ENCODE data around the gene HAGH.
A peak's percentile ranks its signal among the peaks of the same experiment; 100 is the strongest.

HAGH gene

DNA sequence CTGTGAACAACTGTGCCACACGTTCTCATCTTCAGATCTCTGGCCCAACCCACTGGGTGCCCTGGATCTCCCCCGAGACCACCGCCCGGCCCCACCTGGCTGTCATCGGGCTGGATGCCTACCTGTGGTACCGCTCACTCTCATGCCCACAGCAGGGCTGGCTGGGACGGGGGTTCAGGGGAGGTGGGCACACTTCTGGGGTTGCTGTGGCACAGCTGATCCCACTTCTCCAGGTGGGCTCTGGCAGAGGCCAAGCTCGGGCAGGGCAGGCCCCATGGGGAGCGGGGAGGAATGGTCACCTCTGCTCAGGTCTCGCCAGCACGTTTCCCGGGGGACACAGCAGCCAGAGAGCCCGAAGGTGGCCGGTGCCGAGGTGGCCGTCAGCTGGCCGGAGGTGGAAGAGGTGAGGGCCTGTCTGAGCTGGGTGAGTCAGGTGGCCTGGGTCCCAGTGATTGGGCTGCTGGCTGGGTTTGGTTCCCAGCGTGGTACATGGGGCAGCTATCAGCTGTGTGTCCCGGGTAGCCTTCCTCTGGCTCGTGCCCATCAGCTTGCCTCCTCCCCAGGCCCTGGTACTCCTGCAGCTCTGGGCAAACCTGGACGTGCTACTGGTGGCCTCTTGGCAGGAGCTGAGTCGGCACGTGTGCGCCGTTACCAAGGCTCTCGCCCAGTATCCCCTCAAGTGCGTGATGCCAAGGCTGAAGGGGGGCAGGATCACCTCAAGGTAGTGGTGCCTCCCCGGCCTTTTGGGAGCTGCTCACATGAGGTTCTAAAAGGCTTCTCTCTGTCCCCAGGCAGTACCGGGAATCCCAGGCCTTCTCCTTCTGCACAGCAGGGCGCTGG lies 51.4 kb downstream of the HAGH start:
- Histone ChIP-seq H3K4me3 (ENCODE audit: low read depth in 1 of 2, low read length in 2 of 2) (no peak overlapping the region), H3K27me3 (ENCODE audit: low read depth, low read length) (no peaks in the 10 kb centered on the region), H3K27ac (ENCODE audit: low read length) (no peak overlapping the region), H3K36me3 (ENCODE audit: control insufficient read depth in 1 of 2, insufficient read depth in 2 of 2, low read length in 2 of 2) (peaks cover 0 to 38% of the 10 kb centered on the region in 2 donors), H3K9me3 (ENCODE audit: control insufficient read depth in 1 of 2, low read length in 2 of 2) (no peaks in the 10 kb centered on the region), H3K4me1 (ENCODE audit: control insufficient read depth in 1 of 2, insufficient read depth in 2 of 2, low read length in 2 of 2) (peaks cover 2 to 40% of the 10 kb centered on the region in 2 donors)

DNA sequence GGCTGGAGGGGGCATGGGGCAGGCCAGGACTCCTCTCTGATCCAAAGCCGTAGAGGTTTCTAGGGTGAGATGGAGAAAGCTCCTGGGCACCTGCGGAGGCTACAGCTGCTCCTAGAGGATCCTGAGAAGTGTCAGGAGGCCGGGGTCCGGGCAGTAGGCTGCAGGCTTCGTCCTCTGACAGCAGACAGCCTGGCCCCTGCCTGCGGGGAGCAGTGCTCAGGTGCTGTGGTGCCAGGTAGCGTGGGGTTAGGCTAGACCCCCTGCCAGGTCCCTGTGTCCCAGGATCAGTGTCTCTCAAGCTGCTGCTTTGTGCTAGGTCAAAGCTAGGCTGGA lies 52.2 kb downstream of the HAGH start:
- Histone ChIP-seq H3K4me1 (ENCODE audit: control insufficient read depth in 1 of 2, insufficient read depth in 2 of 2, low read length in 2 of 2) (peaks cover 2 to 45% of the 10 kb centered on the region in 2 donors), H3K9me3 (ENCODE audit: control insufficient read depth in 1 of 2, low read length in 2 of 2) (no peaks in the 10 kb centered on the region), H3K36me3 (ENCODE audit: control insufficient read depth in 1 of 2, insufficient read depth in 2 of 2, low read length in 2 of 2) (peaks cover 0 to 36% of the 10 kb centered on the region in 2 donors), H3K27ac (ENCODE audit: low read length) (no peak overlapping the region), H3K27me3 (ENCODE audit: low read depth, low read length) (no peaks in the 10 kb centered on the region), H3K4me3 (ENCODE audit: low read depth in 1 of 2, low read length in 2 of 2) (peak overlapping the region in 1 of 2 donors; percentile 99)

DNA sequence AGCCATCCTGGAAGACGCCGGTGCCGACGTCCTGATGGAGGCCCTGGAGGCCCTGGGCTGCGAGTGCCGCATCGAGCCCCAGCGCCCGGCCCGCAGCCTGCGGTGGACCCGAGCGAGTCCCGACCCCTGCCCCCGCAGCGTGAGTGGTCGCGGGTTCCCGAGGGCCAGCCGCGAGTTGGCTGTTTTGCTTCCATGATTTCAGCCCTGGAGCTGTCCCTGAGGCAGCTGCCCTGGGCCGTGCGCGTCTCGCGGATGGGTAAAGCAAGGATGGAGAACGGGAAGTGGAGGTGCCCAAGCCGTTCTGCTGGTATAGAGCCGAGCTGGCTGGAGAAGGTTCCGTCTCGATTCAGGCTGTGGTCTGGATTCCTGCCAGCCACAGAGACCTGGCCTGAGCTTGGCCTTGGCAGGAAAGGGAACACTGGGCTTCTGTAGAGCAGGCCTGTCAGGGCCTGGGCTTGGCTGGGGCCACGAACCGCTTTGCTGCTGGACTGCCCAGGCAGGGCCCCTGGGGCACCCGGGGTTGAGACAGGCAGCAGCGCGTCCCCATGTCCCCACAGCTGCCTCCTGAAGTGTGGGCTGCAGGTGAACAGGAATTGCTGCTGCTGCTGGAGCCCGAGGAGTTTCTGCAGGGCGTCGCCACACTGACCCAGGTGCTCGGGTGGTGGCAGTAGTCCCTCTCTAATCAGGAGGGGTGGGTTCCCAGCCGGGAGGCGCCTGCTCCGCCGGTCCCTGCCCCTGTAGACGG lies 52.8 kb downstream of the HAGH start:
- Histone ChIP-seq H3K27ac (ENCODE audit: low read length) (no peak overlapping the region), H3K4me3 (ENCODE audit: low read depth in 1 of 2, low read length in 2 of 2) (peak overlapping the region; percentile 74 to 99), H3K4me1 (ENCODE audit: control insufficient read depth in 1 of 2, insufficient read depth in 2 of 2, low read length in 2 of 2) (peaks cover 2 to 46% of the 10 kb centered on the region in 2 donors), H3K36me3 (ENCODE audit: control insufficient read depth in 1 of 2, insufficient read depth in 2 of 2, low read length in 2 of 2) (peaks cover 0 to 39% of the 10 kb centered on the region in 2 donors), H3K9me3 (ENCODE audit: control insufficient read depth in 1 of 2, low read length in 2 of 2) (no peaks in the 10 kb centered on the region), H3K27me3 (ENCODE audit: low read depth, low read length) (no peaks in the 10 kb centered on the region)

DNA sequence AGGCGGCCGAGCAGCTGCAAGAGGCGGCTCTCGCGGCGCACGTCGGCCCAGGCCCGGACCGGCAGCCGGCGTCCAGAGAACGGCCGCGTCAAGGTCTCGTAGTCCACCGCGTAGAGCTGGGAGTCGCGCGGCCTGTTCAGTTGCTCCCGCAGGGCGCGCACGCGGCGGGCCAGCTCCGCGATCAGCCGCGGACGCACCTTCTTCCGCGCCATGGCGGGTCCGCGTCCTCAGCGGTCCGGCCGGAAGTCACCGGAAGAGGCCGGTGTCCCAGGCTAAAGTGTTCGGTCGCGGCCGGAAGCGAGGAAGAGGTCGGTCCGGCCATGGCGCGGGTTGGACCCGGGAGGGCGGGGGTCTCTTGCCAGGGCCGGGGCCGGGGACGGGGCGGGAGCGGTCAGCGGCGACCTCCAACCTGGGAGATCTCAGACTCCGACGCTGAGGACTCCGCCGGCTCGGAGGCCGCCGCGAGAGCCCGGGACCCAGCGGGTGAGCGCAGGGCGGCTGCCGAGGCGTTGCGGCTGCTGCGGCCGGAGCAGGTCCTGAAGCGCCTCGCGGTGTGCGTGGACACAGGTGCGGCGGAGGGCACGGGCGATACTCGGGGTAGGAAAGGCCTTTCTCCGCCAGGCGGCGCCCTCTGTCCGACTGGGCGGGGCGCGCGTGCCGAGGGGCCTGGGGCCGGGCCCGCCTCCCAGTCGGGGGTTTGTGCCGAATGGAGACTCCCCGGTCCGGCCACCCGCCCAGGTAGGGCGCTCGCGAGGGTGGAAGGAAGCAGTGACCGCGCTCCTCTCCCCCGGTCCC lies 53.5 kb downstream of the HAGH start, which contains the start of gene MRPS34:
TSS of gene MRPS34 (minus strand) at position 227 of the 795 bp plus-strand sequence. CDS start at position 212, 15 bp downstream.
- Histone ChIP-seq H3K27ac (ENCODE audit: low read length) (peak within 1 kb of the TSS; percentile 23), H3K36me3 (ENCODE audit: control insufficient read depth in 1 of 2, insufficient read depth in 2 of 2, low read length in 2 of 2) (peaks cover 0 to 46% of the 10 kb centered on the region in 2 donors), H3K27me3 (ENCODE audit: low read depth, low read length) (no peaks in the 10 kb centered on the region), H3K4me1 (ENCODE audit: control insufficient read depth in 1 of 2, insufficient read depth in 2 of 2, low read length in 2 of 2) (peaks cover 2 to 46% of the 10 kb centered on the region in 2 donors), H3K9me3 (ENCODE audit: control insufficient read depth in 1 of 2, low read length in 2 of 2) (no peaks in the 10 kb centered on the region), H3K4me3 (ENCODE audit: low read depth in 1 of 2, low read length in 2 of 2) (peak within 1 kb of the TSS; percentile 74 to 99)

DNA sequence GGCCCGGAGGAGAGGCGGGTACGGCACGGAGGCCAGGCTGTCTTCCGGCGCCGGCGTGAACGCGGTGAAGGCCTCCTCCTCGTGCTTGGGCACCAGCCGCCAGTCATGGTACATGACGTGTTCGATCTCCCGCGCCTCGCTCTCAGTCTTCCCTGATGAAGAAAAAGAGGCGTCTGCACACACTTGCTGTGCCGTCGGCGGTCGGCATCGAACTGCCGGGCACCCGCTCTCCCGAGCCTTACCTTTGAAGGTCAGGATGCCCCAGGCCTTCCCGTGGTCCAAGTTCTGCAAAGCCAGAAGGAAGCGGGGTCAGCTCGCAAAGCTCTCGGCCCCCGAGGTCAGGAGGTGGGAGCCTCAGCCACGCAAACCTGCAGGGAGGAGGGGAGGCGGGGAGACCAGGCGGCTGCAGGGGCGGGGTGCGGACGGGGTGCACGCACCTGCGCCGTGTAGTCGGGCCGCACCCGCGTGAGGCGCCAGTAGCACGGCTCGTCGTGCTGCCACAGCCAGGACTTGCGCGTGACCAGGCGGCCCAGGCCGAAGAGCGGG lies 54.2 kb downstream of the HAGH start, which contains the start of gene EME2:
TSS of gene EME2 (plus strand) at position 449 of the 546 bp plus-strand sequence. CDS start 418 bp downstream, outside the sequence.
- Histone ChIP-seq H3K4me1 (ENCODE audit: control insufficient read depth in 1 of 2, insufficient read depth in 2 of 2, low read length in 2 of 2) (peaks cover 2 to 46% of the 10 kb centered on the region in 2 donors), H3K27ac (ENCODE audit: low read length) (peak within 1 kb of the TSS; percentile 23), H3K36me3 (ENCODE audit: control insufficient read depth in 1 of 2, insufficient read depth in 2 of 2, low read length in 2 of 2) (peaks cover 0 to 46% of the 10 kb centered on the region in 2 donors), H3K27me3 (ENCODE audit: low read depth, low read length) (no peaks in the 10 kb centered on the region), H3K9me3 (ENCODE audit: control insufficient read depth in 1 of 2, low read length in 2 of 2) (no peaks in the 10 kb centered on the region), H3K4me3 (ENCODE audit: low read depth in 1 of 2, low read length in 2 of 2) (peak within 1 kb of the TSS; percentile 74 to 99)

DNA sequence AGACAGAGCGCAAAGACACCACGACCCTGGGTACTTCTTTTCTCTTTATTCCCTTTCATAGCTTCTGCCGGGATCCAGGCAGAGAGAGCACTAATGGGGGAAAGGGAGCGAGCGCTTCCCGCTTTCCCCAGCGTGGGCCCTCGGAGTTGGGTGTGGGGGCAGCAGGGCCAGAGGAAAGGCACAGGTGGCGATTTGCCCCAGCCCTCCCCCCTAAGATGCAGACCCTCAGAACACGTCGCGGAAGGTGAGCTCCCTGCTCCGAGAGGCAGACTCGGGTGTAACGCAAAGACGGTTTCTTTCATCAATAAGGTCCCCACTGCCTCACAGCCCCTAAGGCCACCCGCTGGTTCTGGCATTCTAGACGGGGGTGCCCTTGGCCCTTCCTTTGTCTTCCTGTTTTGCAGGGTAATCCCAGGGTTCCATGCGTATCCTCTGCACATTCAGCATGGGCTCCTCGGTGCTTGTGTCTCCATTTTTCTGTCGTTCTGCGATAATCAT lies 54.7 kb downstream of the HAGH start:
- Histone ChIP-seq H3K4me1 (ENCODE audit: control insufficient read depth in 1 of 2, insufficient read depth in 2 of 2, low read length in 2 of 2) (peaks cover 2 to 46% of the 10 kb centered on the region in 2 donors), H3K27me3 (ENCODE audit: low read depth, low read length) (no peaks in the 10 kb centered on the region), H3K4me3 (ENCODE audit: low read depth in 1 of 2, low read length in 2 of 2) (peak overlapping the region; percentile 74 to 99), H3K36me3 (ENCODE audit: control insufficient read depth in 1 of 2, insufficient read depth in 2 of 2, low read length in 2 of 2) (peaks cover 0 to 46% of the 10 kb centered on the region in 2 donors), H3K9me3 (ENCODE audit: control insufficient read depth in 1 of 2, low read length in 2 of 2) (no peaks in the 10 kb centered on the region), H3K27ac (ENCODE audit: low read length) (peak overlapping the region; percentile 23)

DNA sequence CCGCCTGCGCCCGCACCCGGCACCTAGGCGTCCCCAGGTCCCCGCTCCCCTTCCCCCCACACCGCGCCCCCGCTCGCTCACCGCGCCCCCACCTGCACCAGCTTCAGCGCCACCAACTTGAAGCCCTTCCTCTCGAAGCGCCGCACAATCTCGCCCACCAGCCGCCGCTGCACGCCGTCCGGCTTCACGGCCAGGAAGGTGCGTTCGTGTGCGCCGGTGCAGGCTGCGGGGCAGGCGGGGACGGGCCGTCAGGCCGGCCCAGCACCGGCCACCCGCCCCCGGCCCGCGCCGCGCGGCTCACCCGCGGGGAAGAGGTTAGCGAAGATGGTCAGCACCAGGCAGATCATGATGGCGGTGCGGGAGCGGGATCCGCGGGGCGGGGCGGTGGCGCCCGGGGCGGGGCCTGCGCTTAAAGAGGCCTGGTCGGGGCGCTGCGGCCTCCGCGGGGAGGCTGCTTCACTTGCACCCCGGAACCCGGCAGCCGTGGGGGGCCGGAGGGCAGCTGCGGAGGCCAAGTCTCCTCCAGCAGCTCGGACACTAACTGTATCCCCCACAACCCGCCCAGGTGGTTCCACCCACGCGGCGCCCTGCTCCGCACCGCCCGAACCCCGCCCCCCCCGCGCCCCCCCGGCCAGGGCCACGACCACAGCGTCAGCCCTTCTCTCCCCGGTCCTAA lies 55.3 kb downstream of the HAGH start, which contains the start of gene NME3:
TSS of gene NME3 (minus strand) at position 356 of the 676 bp plus-strand sequence. CDS start at position 347, 9 bp downstream.
- H3K9me3 ChIP-seq (ENCODE audit: control insufficient read depth in 1 of 2, low read length in 2 of 2), result no peaks in the 10 kb centered on the region
- peak within 1 kb of the TSS; percentile 74 to 99 for H3K4me3 ChIP-seq (ENCODE audit: low read depth in 1 of 2, low read length in 2 of 2)
- H3K27ac ChIP-seq (ENCODE audit: low read length), result peak within 1 kb of the TSS; percentile 23
- H3K36me3 ChIP-seq (ENCODE audit: control insufficient read depth in 1 of 2, insufficient read depth in 2 of 2, low read length in 2 of 2), result peaks cover 0 to 46% of the 10 kb centered on the region in 2 donors
- H3K27me3 ChIP-seq (ENCODE audit: low read depth, low read length), result no peaks in the 10 kb centered on the region
- peaks cover 2 to 46% of the 10 kb centered on the region in 2 donors for H3K4me1 ChIP-seq (ENCODE audit: control insufficient read depth in 1 of 2, insufficient read depth in 2 of 2, low read length in 2 of 2)

DNA sequence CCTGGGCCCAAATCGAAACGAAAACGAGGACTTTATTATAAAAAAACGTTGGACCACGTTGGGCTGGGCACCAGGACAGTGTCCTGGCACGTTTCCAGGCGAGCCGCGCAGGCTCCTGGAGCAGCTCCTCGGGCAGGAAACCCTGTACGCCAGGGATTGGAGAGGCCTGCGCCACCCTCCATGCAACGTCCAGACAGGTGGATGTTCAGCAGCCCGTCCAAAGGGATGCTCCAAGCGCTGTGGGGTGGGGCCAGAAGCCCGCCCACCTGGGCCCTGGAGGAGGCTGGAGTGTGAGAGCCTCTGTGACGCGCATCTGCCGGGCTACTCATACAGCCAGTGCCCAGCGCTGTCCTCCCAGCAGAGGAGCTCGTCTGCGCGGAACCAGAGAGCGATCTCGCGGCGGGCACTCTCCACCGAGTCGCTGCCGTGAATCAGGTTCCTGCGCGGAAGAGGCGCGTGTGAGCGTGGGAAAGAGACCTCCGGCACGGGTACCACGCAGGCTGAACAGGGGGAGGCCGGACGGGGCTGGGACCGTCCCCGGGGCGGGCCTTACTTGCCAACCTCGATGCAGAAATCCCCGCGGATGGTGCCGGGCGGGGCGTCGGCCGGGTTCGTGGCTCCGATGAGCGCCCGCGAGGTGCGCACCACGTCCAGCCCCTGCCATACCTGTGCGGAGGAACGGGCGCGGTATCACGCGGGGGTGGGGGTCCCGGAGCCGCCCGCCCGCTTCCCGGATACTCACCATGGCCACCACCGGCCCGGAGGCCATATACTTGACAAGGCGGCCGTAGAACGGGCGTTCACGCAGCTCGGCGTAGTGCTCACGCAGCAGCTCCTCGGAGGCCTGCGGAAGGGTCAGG lies 56.1 kb downstream of the HAGH start:
- H3K36me3 ChIP-seq (ENCODE audit: control insufficient read depth in 1 of 2, insufficient read depth in 2 of 2, low read length in 2 of 2), result peaks cover 0 to 46% of the 10 kb centered on the region in 2 donors
- H3K27me3 ChIP-seq (ENCODE audit: low read depth, low read length), result no peaks in the 10 kb centered on the region
- H3K4me3 ChIP-seq (ENCODE audit: low read depth in 1 of 2, low read length in 2 of 2), result peak overlapping the region; percentile 74 to 99
- no peaks in the 10 kb centered on the region for H3K9me3 ChIP-seq (ENCODE audit: control insufficient read depth in 1 of 2, low read length in 2 of 2)
- peaks cover 2 to 44% of the 10 kb centered on the region in 2 donors for H3K4me1 ChIP-seq (ENCODE audit: control insufficient read depth in 1 of 2, insufficient read depth in 2 of 2, low read length in 2 of 2)
- H3K27ac ChIP-seq (ENCODE audit: low read length), result no peak overlapping the region

DNA sequence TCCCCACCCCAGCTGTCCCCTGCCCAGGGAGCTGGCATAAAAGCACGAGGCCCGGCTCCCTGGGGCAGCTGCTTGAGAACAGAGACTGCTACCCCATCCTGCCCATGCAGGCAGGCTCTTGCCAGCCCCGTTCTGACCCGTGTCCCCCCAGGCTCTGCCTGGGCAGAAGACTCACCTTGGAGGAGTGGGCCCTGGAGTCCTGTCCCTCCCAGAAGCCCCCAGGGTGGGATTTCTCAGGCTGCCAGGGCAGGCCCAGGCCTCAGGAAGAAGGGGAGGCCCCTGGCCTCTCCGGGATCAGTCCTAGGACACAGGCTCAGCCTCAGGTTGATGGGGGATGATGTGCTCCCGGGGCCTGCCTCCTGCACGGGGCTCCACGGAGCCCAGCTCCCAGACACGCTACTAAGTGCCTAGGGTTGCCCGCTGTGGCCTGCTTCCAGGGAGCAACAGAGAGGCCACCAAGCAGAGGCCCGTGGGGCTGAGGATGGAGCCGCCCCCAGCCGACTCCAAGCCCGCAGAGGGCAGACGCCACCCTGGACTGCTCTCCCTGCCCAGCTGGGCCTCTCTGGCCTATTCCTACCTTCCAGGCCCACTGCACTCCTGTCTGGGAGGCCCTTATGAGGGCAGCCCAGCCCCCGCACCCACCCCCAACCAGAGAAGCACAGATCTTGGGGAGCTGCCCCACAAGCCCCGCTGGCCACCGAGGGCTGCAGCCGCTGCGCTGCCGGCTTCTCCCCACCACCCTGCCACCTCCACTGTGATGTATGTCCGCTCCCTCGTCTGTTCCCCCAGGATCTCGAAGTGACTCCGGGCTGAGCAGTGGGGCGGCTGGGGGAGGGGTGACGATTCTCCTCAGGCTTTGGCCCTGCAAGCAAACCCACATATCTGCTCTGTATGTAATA lies 57.0 kb downstream of the HAGH start:
- peaks cover 2 to 35% of the 10 kb centered on the region in 2 donors for H3K4me1 ChIP-seq (ENCODE audit: control insufficient read depth in 1 of 2, insufficient read depth in 2 of 2, low read length in 2 of 2)
- H3K4me3 ChIP-seq (ENCODE audit: low read depth in 1 of 2, low read length in 2 of 2), result peak overlapping the region in 1 of 2 donors; percentile 99
- H3K36me3 ChIP-seq (ENCODE audit: control insufficient read depth in 1 of 2, insufficient read depth in 2 of 2, low read length in 2 of 2), result peaks cover 4 to 46% of the 10 kb centered on the region in 2 donors
- no peaks in the 10 kb centered on the region for H3K9me3 ChIP-seq (ENCODE audit: control insufficient read depth in 1 of 2, low read length in 2 of 2)
- H3K27me3 ChIP-seq (ENCODE audit: low read depth, low read length), result no peaks in the 10 kb centered on the region
- H3K27ac ChIP-seq (ENCODE audit: low read length), result no peak overlapping the region

All from muscle layer of duodenum (tissue), 2 donors.